GM19463 (cell line): Measurements from ENCODE around the gene FRY.

Experiments used
- ATAC-seq: cut with Tn5 transposase; IDR thresholded peaks from one replicate; pipeline ENCODE4 v1.9.1; 2021; ENCODE audit warnings: mild to moderate bottlenecking, moderate library complexity; ENCODE audit not compliant: unreplicated experiment

Gene FRY

GRCh38 chr13:32016119-32016518 lies 15.5 kb upstream of the FRY start:
- ATAC-seq: no peak

DNA sequence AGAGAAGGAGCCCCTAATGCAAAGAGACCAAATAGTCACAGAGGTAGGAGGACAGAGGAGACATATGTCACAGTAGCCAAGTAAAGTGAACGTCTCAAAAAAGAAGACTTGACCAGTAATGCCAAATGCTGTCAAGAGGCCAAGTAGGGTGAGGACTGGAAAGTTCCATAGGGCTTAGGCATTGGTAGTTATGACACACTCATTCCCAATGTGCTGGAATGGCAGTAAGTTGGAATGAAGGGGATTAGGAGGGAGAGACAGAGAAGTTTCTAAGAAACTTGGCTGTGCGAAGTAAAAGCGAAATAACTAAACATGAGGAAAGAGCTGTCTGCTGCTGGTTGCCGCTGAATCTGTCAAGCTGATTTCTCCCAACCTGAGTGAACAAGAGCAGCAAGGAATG lies 14.9 kb upstream of the FRY start:
- ATAC-seq: no peak

GRCh38 chr13:32017474-32017873 lies 14.1 kb upstream of the FRY start:
- no peak for ATAC-seq

GRCh38 chr13:32019612-32020233 lies 11.9 kb upstream of the FRY start:
- peak; percentile 88 for ATAC-seq

DNA sequence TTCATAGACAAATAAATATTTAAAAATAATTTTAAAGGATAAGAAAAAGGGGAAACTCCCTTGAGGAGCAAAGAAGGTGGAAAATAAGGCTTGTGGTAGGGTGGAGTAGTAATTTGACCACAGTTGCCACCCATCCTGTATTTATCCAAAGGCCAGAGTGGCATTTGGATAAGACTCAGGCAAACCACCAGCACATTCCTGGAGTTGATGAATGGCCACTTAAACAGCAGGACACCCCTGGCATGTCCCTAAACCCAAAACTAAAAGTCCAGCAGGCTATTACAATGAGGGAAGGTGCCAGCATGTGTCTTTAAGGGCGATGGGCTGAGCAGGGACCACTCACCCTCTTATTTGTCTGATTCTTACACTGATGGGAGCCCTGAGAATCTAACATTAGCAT lies 9.8 kb upstream of the FRY start:
- no peak for ATAC-seq

GRCh38 chr13:32022311-32022710 lies 9.3 kb upstream of the FRY start:
- ATAC-seq: peak; percentile 44

- no peak for ATAC-seq
These were observed 8.5 kb upstream of the FRY start for GRCh38 chr13:32023096-32023495.

- no peak for ATAC-seq
These were observed 7.9 kb upstream of the FRY start for GRCh38 chr13:32023698-32024097.

DNA sequence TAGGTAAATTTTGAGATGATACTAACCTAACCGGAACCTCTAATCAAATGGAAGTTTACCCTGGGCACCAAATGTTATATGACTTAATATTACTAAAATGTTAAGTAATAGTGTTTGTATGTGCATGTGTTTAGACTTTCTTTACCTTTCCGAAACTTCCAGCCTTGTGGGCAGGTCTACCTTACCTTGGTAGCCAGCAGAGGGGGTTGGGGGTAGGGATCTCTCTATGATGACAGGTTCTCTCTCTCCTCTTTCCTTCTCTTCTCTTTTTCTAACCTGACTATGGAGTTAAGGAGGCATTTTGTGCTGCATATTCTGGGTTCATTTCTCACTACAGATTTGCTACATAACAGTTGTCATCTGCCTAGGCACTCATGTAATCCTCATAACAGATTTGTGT lies 6.8 kb upstream of the FRY start:
- ATAC-seq: no peak

GRCh38 chr13:32025730-32026129 lies 5.8 kb upstream of the FRY start:
- no peak for ATAC-seq

DNA sequence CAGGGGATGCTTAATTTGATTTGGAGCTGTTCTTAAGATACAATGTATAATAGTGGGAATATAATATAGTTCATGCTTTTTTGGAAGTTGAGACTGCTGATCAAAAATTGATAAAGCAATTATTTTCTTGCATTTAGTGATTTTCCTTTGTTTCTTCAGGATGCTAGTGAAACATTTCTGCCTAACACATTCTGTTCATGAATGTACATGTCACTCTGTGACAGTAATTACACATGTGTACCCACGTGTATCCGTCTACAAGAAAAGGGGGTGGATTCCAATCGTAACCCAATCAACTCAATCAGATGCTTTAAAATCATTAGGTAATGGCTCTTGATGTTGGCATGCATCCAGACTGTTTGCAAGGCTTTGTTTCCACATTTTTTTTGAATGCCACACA lies 5.0 kb upstream of the FRY start:
- ATAC-seq: no peak

DNA sequence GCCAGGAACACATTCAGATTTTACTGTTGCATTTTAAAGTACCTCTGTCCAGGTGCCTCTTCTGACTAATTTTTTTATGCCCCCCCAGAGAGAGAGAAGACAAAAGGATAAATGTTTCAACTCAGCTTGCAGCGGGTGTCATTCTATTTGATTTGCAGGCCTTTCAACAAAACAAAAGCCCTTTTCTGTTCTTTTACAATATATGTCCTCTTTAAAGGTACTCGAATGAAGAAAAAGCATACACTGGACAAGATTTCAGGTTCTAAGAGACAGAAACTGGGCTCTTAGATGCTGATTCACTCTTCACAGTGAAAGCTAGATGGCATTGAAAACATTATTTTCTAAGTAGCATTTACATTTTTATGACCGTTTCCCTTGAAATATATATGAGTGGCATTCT lies 2.9 kb upstream of the FRY start:
- no peak for ATAC-seq

GRCh38 chr13:32029684-32030083 lies 1.9 kb upstream of the FRY start:
- no peak for ATAC-seq

GRCh38 chr13:32031815-32032370 lies 319 bp downstream of the FRY start:
- no peak for ATAC-seq

GRCh38 chr13:32032759-32033158 lies 1.2 kb downstream of the FRY start:
- no peak for ATAC-seq

- no peak for ATAC-seq
These were observed 2.2 kb downstream of the FRY start for GRCh38 chr13:32033744-32034143.

DNA sequence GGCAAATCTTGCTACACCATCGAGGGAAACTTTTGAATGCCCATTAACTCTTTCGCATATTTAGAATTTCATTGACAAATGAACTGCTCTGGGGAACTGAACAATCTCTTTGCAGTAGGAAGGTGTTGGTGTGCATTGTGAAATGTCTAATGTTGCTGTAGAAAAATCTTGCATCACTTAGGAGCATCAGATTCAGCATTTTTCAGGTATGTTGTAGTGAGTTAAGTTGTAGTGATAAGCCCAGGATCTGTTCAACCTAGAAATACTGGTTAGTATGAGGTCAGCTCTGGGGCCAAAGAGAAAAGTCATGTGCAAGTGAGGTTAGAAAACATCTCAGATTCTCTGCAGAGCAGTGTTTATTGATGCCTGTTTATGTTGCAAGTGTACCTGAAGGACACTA lies 4.1 kb downstream of the FRY start:
- no peak for ATAC-seq

DNA sequence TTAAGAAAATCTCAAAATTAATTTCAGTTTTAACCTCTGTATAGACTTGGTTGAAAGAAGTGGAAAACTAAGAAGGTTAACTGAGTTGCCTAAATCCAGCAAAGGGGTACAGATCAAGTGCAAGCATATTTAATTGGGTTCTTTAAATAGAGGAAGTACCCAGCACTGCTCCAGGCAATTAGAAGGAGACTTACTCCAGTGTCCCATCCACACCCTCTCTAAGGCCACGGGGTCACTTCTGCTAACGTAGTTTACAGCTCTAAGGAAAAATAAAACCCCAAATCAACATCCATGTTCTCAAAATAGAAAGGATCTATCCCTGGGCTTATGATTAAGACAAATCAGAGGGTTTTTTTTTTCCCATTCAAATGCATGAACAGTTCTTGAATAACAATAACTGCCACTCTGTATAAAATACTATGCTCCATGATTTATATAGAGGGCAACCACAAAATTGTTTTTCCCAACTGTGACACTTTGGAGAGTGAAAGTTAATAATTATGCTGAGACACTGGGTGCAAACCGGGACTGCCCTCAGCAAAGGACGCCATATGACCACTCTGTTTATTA lies 4.6 kb downstream of the FRY start:
- no peak for ATAC-seq

GRCh38 chr13:32036757-32037156 lies 5.2 kb downstream of the FRY start:
- no peak for ATAC-seq

- ATAC-seq: no peak
These were observed 5.9 kb downstream of the FRY start for GRCh38 chr13:32037471-32037870.

GRCh38 chr13:32038343-32038742 lies 6.8 kb downstream of the FRY start:
- ATAC-seq: no peak

DNA sequence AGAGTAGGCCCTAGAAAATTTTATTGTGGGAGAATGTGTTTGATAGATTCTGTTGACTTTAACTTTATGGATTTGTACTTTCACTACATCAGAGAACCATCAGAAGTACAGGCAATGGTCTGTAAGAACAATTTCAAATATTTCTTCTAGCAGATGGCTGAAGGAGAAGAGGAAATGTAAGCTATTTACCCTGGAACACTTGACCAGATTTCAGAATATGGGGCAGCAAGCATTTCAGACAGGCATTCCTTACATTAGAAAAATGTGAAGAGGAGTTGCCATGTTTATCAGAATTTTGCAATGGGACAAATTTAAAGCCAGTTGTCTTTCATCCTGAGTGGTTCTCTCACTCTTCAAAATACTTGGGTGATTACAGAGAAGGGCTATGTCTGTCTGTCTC lies 7.5 kb downstream of the FRY start:
- ATAC-seq: no peak

- no peak for ATAC-seq
These were observed 8.0 kb downstream of the FRY start for GRCh38 chr13:32039528-32039927.
